ENCODE measurements around the gene ALLC.
"Not testable (repeated sequence)": the region's sequence is repeated elsewhere in the genome, so short reads cannot be mapped to it uniquely, and the experiment has no call there.

The ALLC gene

GRCh38 chr2:3631851-3632659, 25.9 kb upstream of the ALLC start:
- TF ChIP-seq CTCF (conservative IDR thresholded peaks at IDR 0.05; ENCODE audit: low read depth), result no peak
- ChIA-PET POLR2A (ENCODE audit: low non-redundant PET) (no interaction called here), CTCF (no interaction called here)

GRCh38 chr2:3633089-3633981, 24.7 kb upstream of the ALLC start:
- peak; percentile 85 for DNase-seq (ENCODE audit: low spot score)
- ChIA-PET CTCF (no interaction called here), POLR2A (ENCODE audit: low non-redundant PET) (no interaction called here)
- peak overlapping the region; percentile 94 for H3K27ac ChIP-seq
- no peak for TF ChIP-seq CTCF (conservative IDR thresholded peaks at IDR 0.05; ENCODE audit: low read depth)

More at GRCh38 chr2:3631851-3632659, 25.9 kb upstream of the ALLC start:
- DNase-seq (ENCODE audit: low spot score), result no peak
- H3K27ac ChIP-seq, result peak overlapping the region; percentile 94

- H3K27ac ChIP-seq, result peak overlapping the region; percentile 94
- ChIA-PET POLR2A (ENCODE audit: low non-redundant PET) (no interaction called here), CTCF (no interaction called here)
- no peak for DNase-seq (ENCODE audit: low spot score)
- no peak for TF ChIP-seq CTCF (conservative IDR thresholded peaks at IDR 0.05; ENCODE audit: low read depth)
Observed at GRCh38 chr2:3633982-3634595, 23.9 kb upstream of the ALLC start.

DNA sequence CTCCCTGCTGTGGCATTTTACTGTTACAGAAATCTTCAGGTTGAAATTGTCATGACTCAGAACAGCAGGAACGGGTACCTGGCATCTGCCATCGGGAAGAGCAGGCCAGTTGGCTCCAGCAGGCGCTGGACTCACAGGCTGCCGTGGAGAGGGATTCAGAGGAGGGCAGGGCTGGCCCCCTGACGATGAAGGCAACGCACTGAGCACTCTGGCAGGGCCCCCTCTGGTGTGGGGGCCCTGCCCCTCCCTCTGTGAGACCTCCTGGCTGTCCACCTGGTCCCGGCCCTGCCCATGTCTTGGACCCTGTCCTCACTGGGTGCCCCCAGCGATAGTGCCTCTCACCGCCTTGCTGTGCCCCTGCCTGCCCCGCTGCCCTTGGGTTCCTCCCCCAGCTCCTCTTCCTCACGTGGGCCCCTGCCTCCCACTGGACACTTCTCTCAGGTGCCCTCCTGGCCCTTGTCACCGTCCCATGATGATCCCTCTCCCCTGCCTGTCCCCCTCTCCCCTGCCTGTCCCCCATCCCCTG, 23.3 kb upstream of the ALLC start:
- ChIA-PET CTCF (no interaction called here), POLR2A (ENCODE audit: low non-redundant PET) (no interaction called here)
- peak overlapping the region; percentile 94 for H3K27ac ChIP-seq
- DNase-seq (ENCODE audit: low spot score), result no peak
- no peak for TF ChIP-seq CTCF (conservative IDR thresholded peaks at IDR 0.05; ENCODE audit: low read depth)

DNA sequence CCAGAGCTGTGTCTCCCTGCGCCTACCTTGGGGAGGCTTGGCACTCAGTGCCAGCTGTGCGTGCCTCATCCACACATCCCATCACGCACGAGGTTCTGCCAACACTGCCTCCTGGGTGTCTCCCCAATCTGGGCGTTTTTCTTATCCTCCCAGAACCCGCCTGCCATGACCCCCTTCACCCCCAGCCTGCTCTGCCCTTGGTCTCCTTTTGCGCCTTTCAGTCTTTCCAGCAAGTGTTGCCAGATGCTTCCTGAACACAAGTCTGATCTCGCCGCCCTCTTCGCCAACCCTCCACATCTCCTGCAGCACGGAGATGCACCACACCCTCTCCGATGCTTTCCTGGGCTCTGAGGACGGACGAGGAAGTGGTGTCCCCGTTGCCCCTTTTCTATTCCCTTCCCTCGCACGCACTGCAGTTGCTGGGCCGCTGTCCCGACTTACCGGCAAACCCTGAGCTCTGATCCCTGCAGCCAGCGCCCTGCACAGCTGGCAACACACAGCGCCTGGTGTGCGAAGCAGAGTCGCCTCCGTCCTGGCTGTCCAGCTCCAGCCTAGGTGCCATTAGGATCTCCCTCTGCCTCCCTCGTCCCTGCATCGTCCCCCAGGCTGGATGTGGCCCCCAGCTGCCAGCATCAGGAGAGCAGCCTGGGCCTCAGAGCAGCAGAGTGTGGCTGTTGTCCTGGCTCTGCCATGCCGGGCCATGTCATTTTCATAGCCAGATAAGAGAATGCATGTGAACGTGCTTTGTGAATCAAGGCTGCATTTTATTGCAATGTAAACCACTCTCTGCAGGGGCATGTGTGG, 22.6 kb upstream of the ALLC start:
- TF ChIP-seq CTCF (conservative IDR thresholded peaks at IDR 0.05; ENCODE audit: low read depth), result no peak
- POLR2A ChIA-PET (ENCODE audit: low non-redundant PET), result no interaction called here
- CTCF ChIA-PET, result no interaction called here
- no peak for DNase-seq (ENCODE audit: low spot score)
- peak overlapping the region; percentile 94 for H3K27ac ChIP-seq

- DNase-seq (ENCODE audit: low spot score); POLR2A ChIA-PET (ENCODE audit: low non-redundant PET); CTCF ChIA-PET: not testable (repeated sequence)
- peak overlapping the region; percentile 94 for H3K27ac ChIP-seq
Observed at GRCh38 chr2:3635975-3636327, 22.0 kb upstream of the ALLC start.
